GM18907 (cell line): ENCODE measurements around the gene GAN.

ENCODE experiments used
- ATAC-seq: cut with Tn5 transposase; IDR thresholded peaks from one replicate; pipeline ENCODE4 v1.9.1; 2021; ENCODE audit warnings: mild to moderate bottlenecking, moderate library complexity; ENCODE audit not compliant: unreplicated experiment

Gene GAN

DNA sequence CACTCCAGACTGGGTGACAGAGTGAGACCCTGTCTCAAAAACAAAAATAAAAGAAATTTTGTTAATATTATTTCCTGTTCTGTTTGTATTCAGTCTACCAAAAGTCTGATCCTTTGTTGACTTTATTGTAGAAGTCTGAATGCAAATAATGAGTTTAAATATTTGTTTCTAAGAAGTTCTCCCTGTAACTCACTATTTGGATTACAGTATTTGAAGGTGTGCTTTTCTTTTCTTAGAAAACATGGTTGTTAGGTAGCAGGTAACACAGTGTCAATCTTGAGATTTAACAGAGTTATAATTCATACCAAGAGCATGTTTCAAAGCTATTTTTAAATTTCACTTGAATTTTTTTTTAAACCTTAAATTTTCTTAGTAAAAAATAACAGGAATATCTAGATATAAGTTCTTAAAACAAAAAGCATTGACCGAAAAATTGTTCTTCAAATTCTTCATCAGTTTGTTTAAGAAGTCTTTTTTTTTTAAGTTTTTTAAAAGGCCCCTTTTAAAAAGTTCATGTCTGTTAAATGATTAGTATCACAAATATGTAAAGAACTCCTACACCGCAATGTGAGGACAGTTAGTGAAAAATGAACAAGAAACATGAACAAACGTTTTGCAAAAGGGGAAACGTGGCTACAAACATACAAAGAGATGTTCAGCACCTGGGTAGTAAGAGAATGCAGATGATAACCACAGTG is 35.0 kb downstream of the GAN start:
- ATAC-seq = no peak

DNA sequence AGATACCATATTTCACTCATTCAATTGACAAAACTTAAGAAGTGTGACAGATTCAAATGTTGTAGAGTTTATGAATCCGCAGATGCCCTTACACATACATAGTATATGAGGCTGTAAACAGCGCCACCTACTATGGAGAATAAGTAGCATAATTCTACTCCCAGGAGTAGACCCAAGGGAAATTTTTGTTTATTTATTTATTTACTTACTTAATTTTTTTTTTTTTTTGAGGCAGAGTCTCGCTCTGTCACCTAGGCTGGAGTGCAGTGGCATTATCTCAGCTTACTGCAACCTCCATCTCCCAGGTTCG is 35.5 kb downstream of the GAN start:
- no peak for ATAC-seq

DNA sequence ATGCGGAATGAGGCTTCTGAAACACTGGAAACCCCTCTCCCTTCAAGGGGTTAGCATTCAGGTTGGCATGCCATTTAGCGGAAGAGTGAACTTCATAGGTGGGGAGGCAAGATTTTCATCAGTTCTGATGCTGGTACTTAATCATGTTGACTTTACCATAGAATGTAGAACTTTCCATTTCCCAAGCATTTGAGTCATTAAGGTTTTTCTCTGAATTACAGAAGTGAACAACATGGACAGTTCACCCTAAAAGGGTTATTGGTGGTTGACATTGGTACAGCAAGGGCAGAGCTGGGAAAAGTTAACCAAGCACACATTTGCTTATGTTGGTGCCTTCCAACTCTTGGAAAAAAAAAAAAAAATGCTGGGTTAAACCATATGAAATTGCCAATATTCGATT is 39.1 kb downstream of the GAN start:
- no peak for ATAC-seq

DNA sequence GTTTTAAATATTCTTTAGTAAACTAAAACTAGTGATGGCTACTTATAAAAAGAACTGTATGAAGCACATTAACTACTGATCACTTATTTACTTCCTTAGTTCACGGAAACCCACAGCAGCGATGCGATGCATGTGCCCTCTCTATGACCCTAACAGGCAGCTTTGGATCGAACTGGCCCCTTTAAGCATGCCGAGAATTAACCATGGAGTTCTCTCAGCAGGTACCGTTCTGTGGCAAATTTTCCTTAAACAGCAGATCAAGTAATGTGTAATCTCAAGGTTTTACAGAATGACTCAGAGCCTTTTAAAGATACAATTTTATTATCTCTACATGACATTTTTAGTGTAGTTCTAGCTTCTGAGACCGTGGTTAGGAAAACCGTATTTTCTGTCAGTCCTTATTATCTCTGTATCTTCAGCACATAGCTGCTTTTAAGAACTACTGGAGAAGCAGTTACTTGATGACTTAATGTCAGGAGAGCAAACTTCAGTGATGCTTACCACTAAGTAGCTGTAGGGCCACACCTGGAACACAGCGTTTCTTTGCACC is 43.0 kb downstream of the GAN start:
- no peak for ATAC-seq

DNA sequence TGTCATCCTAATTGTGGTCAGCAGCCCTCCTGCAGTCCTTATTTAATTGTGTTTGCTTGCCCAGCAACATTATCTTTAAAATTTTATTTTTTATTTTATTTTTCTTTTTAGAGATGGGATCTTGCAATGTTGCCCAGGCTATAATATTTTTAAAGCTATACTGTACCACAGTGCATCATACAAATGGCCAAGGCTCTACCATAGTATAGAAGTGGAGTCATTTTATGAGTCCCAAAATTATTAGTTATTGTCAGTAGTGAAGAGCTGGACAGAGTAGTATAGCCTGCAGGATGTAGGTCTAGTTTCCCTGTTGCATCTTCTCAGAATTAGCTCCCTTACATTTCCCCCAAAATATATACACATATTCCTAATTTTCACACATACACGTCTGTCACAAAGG is 44.1 kb downstream of the GAN start:
- ATAC-seq = no peak

DNA sequence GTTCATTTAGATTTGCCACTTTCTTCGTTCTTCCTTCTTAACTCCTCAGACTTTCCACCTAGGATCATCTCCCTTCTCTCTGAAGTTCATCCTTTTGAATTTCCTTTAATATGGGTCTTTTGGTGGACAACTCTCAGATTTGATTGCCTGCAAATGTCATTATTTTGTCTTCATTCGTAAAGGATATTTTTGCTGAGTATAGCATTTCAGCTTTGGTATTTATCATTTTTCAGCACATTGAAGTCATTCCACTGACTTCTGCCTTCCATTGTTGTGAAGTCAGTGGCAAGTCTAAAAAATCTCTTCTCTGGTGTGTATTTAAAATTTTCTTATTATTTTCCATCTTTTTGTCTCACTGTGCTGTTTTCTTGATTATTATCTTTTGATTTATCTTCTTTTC is 45.4 kb downstream of the GAN start:
- no peak for ATAC-seq

DNA sequence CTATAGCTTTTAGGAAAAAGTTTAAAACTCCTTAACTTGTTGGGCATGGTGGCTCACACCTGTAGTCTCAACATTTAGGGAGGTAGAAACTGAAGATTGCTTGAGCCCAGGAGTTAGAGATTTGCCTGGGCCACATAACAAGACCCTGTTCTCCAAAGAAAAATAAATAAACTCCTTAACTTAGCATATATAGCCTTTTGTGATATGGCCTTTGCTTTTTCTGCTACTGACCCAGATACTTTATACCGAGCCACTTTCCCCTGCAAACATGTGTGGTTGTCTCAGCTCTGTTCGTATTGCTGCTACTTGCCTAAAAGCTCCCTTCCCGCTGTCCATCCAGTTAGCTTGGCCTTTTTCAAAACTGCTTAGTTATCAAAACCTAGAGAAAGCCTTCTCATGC is 51.0 kb downstream of the GAN start:
- ATAC-seq = no peak

DNA sequence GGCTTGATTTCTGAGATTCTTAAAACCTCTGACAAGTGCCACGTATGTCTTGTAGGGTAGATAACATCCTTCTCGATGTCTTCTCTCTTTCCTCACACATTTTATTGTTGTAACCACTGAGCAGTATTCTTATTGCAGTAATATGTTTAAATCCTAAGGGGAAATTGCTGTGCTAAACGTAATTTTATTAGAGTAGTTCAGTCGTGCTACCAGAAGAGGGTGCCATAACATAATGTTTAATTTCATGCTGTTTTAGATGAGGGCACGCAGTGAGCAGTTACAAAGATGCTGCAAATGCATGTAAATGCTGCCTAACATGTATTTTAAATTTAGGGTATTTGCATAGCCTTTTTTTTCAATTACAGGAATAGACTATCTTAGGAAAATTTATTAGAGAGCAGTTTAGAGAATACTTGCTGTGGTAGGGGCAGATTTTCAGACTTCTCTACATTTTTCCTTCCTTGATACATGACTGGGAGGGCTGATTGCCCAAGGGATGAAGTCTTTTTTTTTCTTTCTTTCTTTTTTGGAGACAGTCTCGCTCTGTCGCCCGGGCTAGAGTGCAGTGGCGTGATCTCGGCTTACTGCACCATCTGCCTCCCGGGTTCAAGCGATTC is 51.7 kb downstream of the GAN start:
- peak; percentile 56 for ATAC-seq

DNA sequence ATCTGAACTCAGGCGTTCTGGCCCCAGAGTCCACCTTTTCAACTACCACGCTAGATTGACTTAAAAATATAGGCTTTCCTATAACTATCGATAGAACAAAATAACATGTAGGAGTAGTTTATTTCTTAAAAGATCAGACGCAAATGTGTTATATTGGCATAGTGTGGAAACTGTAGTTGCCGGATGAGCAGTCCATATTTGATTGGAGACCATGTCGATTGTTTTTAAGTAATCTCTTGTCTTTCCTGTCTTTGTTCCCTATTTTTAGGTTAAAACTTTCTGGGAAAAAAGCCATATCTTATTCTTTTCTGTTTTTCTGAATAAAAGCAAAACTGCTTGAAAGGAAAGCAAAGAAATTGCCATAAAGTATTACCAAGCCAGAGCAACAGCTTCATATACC is 53.1 kb downstream of the GAN start:
- ATAC-seq = no peak

DNA sequence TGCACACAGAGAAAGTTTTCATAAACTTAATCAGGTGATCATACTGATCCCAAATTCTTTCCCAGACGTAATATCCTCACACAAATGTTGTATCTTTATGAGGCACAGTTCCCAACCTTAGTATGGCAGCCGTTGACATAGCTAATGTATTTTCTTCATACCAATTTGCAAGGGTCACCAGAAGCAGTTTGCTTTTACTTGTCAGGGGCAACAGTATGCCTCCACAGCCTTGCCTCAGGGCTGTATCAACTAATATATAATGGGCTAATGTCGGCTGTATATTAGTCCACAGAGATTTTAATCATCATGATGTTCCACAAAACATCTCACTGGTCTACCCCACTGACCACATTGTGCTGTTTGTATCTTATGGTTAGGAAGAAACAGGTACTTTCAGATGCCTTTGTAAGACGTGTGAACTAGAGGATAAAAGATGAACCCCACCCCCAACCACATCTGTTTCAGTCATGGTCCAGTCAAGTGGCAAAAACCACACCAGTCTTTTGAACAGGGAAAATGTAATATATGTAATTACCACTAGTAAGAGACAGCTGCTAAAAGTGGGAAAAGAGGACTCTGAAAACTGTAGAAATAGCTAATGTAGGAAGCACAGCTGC is 55.2 kb downstream of the GAN start:
- peak; percentile 70 for ATAC-seq

DNA sequence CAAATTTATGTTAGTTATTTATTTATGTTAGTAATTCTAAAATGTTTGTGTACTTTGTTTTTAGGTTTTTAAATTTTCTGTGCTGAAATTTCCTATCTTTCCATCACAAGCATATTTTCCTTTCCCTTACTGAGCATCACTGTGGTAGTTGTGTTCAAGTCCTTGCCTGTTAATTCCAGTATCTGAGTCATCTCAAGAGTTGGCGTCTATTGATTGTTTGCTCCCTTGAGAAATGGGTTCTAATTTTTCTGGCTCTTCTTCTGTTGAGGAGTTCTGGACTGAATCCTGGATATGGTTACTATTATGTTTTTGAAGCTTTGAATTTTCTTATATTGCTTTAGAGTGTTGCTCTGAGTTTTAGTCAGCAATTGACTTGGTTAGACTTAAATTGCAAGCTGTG is 56.3 kb downstream of the GAN start:
- no peak for ATAC-seq

DNA sequence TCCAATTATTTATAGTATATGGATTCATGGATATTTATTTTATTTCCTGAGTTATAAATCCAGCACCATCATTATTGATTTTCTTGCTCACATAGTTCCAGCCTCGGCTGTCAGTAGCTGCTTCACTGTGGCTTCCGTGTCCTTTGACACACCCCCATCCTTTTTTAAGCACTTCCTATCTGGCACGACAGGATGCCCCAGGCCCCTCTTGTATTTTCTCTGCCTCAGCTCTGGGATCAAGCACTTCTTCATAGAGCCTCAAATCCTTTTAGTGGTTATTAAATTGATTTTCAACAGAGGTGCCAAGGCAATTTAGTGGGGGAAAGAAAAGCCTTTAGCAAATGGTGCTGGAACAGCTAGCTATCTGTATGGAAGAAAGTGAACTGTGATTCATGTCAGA is 59.8 kb downstream of the GAN start:
- no peak for ATAC-seq

DNA sequence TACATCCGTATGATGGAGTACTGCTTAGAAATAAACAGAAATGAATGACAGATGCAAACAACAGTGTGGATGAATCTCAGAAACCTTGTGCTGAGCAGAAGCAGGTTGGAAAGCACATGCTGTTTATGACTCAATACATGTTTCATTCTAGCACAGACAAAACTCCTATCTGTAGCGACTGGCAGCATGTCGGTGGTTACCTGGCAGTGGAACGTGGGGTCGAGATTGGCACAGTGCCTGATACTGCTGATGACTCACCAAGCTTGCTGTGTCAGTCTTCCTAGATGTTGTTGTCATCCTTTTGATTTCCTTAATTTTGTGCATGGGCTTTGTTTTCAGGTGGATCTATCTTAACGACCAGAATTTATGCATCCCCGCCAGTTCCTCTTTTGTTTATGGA is 62.1 kb downstream of the GAN start:
- no peak for ATAC-seq

DNA sequence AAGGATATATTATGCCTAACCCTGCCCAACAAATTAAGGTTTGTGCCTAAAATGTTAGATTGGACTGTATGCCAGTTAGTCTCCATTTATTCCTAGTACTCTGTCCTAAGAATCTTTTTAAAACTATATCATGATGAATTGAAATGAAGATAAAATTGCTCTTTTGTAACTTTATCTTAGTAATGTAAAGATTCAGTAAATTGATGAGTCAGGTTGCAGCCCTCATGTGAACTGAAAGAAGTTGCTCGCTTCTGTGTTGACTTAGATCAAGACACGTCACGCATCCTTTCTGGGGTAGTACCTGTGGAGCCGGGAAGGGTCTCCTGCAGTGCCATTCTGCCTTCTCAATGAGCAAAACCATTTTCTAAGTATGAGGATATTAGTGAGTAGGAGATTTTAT is 63.3 kb downstream of the GAN start:
- no peak for ATAC-seq

DNA sequence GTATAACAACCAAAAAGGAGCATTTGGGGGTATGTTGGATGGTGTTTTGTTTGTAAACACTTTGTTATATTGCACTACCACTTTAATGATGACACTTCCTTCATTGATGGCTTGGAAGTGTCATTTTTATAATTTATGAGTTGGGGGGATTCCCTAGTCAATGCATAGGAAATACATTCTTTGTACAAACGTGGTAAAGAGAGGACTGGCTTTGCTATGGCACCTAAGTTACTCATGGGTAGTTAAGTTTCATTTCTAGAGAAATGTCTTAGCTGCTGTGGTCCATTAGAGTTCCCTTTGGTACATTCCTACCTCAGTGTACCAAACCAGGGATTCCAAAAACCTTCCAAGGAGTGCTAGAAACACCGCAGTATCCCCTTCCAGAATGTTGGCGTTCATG is 66.2 kb downstream of the GAN start:
- ATAC-seq = no peak

DNA sequence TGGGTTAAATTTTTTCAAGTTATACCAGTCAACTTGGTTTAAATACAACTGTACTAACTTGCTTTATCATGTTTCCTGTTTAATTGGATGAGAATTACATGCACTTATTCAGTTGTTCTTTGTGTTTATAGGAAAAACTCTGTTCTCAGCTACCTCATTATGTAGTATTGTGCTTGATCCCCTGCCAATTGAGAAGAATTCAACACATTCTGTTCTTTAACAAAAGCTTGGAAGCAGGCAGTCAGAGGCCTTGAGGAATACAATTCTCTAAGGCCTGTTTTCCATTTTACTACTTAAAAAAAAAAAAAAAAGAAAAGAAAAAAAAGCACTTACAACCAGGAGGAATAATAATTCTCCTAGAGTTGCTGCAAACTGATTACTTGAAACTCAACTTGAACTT is 69.2 kb downstream of the GAN start:
- ATAC-seq = no peak

DNA sequence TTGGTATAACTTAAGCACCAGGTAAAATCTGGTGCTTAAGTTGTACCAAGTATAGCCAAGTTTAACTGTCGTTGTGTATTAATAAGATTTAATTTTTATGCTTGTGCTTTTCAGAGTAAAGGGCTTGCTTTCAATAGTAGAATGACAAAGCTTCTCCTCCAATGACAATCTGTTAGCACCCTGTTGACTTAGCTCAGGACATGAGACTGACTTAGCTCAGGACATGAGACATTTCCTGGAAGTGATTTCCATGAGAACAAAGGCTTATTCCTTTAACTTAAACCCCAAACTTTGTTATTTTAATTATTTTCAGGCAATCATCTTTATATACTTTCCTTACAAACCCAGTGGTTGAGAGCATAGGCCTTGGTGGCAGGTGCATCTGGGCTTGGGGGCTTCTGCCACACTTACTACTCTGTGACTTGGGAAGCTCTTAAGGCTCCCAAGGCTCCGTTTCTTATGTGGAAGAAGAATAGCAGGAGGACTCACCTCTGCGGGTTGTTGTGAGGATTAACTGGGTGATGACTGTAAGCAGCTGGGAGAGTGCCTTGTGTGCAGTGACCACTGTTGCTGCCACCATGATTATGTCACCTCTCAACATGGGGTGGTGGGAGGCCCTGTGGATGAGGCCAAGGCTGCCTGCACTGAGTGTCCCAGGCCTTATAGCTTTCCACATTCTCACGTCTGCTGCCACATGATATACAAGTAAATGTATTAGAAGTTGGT is 70.4 kb downstream of the GAN start:
- no peak for ATAC-seq

DNA sequence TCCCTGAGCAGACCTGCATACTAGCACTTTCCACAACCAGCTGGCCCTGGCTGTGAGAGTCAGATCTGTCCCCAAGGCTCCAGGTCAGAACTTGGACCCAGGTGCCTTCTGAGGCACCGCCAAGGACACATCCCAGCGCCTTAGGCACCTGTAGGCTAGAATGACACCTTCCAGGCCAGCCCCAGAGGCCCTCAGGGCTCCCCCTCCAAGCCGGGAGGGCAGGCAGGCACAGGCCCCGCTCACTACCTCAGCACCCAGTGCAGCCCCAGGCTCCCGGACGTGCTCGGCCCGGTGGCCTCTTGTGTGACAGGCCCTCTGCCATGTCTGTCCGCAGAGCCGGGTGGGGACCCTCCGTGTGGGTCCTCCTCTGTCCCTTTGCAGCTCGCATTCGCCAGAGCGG is 73.6 kb downstream of the GAN start:
- no peak for ATAC-seq

DNA sequence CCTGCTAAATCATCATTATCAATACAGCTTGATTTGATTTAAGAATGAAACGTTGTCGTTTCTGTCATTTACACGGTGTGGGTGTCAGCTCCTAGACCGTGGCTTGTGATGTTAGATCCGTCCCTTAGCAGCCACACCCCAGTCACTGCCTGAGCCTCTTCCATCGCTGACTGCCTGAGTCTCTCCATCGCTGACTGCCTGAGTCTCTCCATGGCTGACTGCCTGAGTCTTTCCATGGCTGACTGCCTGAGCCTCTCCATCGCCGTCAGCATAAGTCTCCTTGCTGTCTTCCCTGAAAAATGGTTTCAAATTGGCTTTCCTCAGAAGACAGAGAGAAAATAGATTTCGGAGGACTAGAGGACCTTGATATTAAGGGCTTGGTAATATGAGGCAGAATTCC is 76.1 kb downstream of the GAN start:
- ATAC-seq = no peak

DNA sequence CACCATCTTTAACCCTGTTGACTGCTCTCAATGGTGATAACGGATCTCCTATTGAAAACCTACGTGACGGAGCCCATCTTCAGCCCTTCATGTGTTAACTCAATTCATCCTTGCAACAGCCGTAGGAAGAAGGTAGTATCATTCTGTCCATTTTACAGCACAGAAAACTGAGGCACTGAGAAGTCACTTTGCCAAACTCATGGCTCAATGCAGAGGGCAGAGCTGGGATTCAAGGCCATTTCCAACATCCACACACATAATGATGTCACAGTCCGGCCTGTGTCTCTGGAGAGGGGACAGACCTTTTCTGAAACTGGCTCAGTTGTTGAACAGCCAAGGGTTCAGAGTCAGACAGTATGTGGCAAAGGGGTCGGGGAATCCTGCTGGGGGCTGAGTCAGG is 77.2 kb downstream of the GAN start:
- ATAC-seq = no peak

DNA sequence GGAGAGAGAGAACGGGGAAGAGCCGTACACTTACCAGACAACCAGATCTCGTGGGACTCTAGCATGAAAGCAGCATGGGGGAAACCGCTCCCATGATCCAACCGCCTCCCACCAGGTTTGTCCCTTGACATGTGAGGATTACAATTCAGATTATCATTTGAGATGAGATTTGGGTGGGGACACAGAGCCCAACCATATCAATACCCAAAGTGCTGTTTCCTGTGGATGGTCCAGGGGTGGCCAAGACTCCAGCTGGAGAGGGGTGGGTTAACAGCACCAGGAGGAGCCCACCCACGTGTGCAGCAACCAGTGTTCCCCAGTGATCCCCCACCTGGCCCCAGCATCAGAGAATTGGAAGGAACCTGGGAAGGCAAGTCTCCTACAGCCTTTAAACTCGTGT is 79.7 kb downstream of the GAN start:
- ATAC-seq = no peak
